HPDE6-E6E7 (cell line): ENCODE data around the gene CSGALNACT2.
"Not testable (repeated sequence)": the region's sequence is repeated elsewhere in the genome, so short reads cannot be mapped to it uniquely, and the experiment has no call there.

Experiments used
- DNase-seq: peaks from one replicate; pipeline ENCODE4 v3.0.0; 2011; ENCODE audit warnings: missing footprints; ENCODE audit errors: extremely low spot score

Gene CSGALNACT2, protein sequence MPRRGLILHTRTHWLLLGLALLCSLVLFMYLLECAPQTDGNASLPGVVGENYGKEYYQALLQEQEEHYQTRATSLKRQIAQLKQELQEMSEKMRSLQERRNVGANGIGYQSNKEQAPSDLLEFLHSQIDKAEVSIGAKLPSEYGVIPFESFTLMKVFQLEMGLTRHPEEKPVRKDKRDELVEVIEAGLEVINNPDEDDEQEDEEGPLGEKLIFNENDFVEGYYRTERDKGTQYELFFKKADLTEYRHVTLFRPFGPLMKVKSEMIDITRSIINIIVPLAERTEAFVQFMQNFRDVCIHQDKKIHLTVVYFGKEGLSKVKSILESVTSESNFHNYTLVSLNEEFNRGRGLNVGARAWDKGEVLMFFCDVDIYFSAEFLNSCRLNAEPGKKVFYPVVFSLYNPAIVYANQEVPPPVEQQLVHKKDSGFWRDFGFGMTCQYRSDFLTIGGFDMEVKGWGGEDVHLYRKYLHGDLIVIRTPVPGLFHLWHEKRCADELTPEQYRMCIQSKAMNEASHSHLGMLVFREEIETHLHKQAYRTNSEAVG

DNA sequence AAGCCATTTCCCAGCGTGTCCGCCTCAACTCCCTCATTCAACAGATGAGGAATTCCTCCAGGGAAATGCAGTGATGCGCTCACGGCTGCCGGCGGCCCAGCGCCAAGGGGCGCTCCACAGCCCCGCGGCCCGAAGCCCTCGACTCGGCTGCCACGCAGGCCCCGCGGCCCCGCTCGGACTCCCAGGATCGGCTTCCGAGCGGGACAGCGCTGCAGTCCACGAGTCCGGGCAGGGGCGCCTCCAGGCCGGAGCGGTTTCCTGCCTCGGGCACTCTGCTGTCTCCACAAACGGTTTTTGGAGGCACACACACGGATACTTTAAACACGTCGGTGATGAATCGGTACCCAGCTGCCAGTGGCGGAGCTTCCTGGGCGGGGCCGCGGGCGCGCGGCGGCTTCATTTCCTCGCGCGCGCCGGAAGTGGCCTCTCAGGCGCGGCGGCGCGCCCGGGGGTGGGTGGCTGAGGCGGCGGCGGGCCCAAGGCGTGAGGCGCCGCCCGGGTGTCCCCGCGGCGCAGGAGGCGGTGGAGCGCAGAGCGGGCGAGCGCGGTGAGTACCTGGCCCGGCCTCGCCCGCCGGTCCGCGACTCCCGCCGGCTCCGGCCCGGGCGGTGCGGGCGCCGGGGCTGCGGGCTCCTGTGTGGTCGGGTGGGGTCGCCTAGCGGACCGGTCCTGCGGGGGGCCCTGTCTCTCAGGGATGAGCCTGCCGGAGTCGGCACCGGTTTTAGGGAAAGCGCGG is at the start of gene CSGALNACT2:
Gene CSGALNACT2 (plus strand): TSS at position 425 of the 736 bp plus-strand sequence. CDS start 16,705 bp downstream, outside the sequence.
- DNase-seq, result peak; percentile 72

DNA sequence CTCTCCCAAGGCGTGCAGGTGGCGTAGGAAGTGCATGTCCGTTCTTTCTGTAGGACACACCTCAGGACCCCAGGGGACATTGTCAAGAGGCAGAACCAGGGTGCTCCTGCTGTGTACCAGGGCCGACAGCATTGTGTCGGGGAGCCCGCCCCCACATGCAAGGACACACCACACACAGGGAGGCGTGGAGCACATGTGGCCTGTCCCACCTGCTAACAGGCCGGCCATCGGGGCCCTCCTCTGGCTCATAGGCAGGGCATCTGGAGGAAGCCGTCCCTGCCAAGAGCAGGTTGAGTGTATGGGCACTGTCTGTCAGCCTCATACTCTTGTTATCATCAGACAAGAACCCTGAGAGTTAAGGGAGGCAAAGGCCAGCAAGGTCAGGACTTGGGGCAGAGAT is 48.7 kb upstream of the CSGALNACT2 start:
- DNase-seq, result no peak

DNA sequence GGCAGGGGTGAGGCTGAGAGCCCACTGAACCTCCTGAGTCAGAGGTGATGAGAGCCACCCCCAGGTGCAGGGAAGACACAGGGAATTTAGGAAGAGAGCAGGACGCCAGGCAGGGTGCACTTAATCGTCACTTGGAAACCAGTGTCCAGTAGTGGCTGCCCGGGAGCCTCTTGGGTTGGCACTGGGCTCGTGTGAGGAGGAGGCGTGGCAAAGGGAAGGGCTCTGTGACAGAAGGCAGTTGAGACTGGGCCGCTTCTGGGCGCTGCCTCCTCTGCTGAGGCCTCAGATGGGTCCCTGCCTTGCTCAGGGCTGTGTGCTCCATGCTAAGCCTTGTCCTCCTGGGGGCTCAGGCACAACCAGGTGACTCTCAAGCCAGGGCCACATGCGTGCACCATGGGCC is 48.1 kb upstream of the CSGALNACT2 start:
- DNase-seq, result no peak

DNA sequence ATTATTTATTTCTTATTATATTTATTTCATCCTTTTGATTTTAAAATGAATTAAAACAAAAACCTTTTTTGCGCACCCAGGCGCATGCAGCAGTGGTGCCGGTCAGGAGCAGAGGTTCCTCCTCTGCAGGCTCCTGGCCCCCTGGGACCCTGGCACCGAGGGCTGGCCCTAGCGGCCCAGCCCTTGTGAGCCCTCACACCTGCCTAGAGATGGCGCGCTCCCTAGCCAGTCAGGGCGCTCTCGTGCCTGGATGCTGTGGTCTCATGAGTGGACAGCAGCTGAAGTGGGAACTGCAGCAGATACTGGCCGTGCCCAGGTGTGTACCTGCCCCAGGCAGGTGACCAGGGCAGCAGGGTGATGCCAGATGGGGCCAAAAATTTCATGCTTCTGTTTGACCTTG is 47.6 kb upstream of the CSGALNACT2 start:
- no peak for DNase-seq

DNA sequence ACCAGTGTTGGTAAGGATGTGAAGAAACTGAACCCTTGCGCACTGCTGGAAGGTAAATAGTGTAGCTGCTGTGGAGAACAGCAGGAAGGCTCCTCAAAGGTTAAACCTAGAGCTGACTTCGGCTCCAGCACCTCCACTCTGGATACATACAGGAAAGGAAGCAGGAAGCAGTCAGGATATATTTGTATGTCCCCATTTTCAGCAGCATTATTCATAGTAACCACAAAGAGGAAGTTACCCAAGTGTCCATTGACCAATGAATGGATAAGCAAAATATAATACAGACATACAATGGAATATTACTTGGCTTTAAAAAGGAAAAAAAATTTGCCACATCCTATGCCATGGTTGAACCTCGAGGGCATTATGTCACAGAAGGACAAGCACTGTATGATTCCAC is 46.4 kb upstream of the CSGALNACT2 start:
- no peak for DNase-seq

DNA sequence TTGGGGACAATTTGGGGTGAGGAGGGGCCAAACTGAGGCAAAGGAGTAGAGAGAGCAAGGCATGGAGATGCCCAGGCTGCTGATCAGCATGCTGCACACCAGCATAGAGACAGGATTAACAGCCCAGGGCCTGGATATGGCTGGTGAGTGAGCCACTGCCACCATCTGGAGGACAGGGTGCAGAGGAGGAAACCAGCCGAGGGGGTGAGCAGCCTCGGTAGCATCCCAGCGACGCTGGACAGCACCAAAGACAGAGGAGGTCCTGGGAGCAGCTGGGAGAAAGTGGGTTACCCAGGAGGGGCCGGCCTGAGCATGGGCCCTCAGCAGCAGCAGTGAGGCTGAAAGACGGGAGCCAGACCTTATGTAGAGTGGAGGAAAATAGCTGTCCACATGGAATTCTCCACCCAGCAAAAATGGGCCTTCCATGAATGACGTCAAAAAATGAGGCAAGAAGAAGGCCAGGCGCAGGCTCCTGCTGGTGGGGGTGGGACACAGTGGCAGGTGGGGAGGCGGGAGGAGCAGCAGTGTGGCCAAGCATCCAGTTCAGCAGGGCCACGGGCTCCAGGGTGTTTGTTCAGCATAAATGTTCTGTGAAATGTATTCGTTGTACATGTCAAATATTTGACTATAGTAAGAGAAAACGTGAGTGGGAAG is 44.7 kb upstream of the CSGALNACT2 start:
- DNase-seq, result peak; percentile 28

DNA sequence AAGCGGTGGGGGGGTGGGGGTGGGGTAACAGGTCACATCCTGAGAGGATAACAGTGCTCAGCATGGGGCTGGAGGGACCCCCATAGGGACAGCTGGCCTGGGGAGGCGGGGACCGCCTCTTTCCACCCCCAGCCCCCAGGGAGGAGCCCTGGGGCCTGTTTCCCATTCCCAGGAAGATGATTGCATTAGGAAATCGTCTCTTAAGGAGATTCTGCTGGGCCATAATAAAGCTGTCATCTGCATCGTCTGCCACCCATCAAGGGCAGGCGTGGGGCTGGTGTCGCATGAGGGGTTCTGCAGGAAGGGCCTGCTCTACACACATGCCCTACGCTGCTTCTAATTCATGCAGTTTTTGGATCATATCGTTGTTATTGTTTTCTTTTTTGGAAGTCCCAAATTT is 44.2 kb upstream of the CSGALNACT2 start:
- no peak for DNase-seq

DNA sequence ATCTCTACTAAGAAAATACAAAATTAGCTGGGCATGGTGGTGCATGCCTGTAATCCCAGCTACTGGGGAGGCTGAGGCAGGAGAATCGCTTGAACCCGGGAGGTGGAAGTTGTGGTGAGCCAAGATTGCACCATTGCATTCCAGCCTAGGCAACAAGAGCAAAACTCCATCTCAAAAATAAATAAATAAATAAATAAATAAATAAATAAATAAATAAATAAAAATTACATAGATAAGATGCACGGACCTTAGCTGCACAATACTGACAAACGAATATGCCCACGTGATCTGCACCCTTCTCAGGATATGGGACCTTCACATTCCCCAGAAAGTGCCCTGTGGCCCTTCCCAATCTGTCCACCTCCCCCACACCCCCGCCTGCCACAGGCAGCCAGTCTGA is 38.9 kb upstream of the CSGALNACT2 start:
- DNase-seq, result not testable (repeated sequence)

DNA sequence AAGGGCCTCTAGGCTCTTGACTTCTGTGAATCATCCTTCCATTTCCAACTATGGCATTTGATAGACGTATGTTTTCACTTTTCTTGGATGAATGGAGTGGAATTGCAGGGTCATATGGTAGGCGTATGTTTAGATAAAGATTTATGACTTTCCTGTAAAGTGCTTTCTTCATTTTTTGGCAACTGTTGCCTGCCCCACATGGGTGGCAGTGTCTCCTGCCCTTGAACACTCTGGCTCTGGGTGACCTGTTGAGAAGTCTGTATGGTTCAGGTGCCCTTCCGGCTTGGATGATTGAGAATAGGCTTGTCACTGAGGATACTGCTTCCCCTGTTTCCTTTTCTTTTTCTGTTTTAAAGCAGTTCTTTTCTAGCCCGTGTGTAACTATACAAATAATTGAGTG is 38.3 kb upstream of the CSGALNACT2 start:
- DNase-seq, result no peak

DNA sequence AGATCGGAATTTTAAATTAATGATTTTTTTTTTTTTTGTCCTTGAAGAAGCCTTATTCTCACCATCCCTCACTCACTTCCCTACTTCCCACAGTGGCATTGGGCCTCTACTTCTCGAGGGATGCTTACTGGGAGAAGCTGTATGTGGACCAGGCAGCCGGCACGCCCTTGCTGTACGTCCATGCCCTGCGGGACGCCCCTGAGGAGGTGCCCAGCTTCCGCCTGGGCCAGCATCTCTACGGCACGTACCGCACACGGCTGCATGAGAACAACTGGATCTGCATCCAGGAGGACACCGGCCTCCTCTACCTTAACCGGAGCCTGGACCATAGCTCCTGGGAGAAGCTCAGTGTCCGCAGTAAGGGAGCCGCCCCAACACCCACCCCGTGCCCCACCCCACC is 37.9 kb upstream of the CSGALNACT2 start:
- no peak for DNase-seq

DNA sequence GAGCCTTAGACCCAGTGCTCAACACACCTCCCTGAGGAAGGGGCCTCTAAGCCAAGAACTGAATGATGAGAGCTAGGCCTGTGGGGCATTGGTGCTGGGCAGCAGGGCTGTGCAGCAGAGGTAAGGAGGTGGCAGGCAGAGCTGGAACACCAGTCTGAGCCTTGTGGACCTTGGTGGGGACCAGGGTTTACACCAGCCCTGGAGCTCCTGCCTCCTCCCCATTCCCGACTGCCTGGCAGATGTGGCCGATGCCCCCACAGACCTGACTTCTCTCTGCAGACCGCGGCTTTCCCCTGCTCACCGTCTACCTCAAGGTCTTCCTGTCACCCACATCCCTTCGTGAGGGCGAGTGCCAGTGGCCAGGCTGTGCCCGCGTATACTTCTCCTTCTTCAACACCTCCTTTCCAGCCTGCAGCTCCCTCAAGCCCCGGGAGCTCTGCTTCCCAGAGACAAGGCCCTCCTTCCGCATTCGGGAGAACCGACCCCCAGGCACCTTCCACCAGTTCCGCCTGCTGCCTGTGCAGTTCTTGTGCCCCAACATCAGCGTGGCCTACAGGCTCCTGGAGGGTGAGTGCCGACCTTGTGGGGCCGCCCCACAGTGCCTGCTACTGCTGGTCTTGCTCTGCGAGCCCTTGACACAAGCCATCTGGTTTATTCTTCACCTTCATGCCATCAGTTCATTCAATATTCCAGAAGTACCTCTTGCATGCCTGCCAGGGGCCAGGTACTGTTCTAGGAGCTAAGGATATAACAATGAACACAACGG is 36.0 kb upstream of the CSGALNACT2 start:
- DNase-seq, result no peak

DNA sequence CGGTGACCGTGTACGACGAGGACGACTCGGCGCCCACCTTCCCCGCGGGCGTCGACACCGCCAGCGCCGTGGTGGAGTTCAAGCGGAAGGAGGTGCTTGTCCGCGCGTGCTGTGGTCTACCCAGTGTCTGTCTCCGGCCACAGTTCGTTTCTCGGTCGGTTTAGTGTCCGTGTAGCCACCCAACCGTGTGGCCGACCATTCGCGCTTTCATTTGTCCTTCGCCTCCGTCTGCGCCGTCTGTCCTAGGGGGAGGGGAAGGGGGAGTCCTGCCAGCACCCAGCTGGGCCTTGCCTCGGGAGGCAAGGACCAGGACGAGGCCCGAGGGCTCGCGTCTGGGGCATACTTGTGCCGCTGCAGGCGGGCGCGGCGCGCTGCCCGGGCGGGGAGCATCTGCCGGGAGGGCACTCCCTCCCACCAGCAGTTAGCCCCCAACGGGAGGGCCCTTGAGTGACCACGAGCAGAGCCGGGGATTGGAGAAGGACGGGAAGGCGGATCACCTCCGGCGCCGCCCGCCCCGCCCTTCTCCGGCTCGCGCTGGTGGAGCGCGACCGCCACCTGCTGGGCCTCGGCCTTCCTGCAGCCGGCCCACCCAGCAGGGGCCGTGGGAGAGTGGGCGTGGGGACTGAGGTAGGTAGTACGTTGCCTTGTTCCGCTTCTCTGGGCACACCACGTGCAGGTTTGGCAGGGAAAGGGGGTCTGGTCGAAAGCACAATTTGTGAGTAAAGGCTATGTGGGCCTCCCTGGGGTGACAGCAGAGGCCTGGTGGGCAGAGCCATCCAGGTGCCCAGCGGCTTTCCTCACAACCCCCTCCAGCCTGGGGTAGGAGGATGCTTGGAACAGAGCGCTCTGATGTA is 32.9 kb upstream of the CSGALNACT2 start:
- DNase-seq, result peak; percentile 69

DNA sequence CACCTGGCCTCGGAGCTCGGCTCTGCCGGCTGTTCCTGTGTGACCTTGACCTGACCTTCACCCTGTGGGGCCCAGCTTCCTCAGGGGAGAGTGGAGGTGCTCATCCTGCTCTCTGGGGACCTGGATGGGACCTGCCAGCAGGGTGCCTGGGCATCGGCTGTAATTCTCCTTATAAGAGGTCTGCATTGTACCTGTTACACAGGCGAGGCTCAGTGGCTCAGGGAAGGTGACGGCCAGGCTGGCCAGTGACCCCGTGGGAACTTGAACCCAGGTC is 32.4 kb upstream of the CSGALNACT2 start:
- DNase-seq, result no peak

DNA sequence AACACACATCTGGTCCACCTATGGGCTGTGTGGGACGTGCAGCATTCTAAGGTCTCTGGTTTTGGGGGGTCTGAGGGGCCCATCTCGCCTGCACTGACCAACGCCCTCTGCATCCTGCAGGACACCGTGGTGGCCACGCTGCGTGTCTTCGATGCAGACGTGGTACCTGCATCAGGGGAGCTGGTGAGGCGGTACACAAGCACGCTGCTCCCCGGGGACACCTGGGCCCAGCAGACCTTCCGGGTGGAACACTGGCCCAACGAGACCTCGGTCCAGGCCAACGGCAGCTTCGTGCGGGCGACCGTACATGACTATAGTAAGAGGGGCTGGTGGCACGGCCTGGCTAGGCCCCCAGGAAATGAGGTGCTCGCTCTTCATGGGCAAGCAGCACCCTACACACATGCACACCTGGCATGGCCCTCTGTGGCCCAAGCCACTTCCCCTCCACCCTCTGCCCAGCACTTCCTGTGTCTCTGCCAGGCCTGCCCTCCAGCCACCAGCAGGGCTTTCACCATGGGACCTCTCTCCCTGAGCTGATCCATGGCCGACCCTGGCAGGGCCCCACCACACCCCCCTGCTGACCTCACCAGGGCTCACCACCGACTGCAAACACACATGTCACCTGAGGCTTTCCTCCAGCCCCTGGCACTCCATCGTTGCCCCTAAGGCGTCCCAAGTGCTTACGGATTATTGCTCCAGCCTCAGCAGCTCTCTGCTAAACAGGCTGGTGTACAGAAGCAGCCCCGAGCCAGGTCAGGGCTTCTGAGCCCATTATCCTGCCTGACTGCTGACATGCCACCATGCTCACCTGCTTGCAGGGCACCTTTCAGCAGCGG is 31.8 kb upstream of the CSGALNACT2 start:
- no peak for DNase-seq

DNA sequence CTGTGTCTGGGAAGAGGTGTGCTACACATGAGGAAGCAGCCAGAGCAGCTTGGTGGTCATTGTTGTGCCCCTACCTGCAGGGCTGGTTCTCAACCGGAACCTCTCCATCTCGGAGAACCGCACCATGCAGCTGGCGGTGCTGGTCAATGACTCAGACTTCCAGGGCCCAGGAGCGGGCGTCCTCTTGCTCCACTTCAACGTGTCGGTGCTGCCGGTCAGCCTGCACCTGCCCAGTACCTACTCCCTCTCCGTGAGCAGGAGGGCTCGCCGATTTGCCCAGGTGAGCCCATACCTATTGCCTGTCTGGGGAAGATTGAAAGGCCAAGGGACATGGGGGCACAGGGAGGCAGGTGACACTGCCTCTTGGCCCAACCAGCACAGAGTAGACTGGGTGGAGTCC is 29.3 kb upstream of the CSGALNACT2 start:
- no peak for DNase-seq

DNA sequence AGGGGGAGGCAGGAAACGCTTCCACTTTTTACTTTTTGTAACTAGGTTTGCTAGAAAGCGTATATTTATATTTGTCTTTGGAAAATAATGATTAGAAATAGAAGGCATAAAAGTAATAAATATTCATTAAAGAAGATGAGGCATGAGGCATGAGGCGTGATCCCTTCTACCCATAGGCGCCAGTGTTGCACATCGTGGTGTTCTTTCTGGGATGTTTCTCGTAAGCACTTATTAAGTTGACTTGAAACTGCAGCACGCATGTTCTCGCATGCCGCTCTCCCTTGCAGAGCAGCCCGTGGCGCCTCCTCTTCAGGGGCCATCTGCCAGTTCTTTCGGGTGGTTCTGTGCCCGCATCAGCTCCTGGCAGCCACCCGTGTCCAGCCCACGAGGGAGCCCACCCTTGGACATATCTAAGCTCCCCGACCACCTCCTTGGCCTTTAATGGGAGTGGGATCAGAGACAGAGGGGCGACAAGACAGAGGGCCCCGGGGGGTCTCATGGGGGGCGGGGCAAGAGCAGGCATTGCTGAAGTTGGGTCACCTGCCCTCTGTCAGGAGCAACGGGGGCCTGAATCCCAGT is 28.5 kb upstream of the CSGALNACT2 start:
- DNase-seq, result no peak

DNA sequence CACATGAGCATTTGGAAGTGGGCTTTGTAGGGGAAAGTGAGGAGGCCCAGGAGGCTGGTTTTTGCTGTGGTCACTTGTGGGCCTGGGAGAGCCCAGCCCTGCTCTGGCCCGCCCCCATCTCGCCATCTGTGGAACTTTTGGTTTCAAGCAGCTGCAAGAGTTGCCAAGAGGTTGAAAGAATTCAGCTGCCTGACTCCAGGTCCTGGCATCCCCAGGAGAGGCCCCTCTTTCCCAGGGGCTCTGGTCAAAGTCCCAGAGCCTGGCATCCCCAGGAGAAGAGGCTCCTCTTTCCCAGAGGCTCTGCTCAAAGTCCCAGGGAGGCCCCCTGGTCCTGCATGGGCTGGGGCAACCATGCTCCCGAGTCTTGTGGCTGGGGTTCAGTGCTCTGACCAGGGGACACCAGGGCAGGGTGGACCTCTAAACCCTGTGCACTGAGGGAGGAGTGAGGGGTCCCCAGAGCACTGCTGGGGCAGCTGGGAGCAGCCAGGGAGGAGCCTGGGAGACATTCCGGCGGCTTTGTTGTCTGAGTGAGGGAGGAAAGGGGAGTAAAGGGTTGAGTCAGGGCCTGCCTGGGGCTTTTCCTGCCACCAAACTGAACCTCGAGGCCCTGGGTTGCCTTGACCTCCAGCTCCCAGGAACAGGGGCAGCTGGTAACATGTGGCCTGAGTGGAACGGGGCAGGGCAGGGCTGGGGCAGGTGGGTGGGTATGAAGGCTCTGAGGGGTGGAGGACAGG is 27.7 kb upstream of the CSGALNACT2 start:
- no peak for DNase-seq

DNA sequence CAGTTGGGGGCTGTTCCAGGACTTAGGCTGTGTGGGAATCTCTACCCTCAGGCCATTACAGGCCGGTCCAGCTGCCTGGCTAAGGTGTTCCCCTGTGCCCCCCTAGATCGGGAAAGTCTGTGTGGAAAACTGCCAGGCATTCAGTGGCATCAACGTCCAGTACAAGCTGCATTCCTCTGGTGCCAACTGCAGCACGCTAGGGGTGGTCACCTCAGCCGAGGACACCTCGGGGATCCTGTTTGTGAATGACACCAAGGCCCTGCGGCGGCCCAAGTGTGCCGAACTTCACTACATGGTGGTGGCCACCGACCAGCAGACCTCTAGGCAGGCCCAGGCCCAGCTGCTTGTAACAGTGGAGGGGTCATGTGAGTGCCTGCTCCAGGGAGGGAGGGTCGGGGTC is 27.1 kb upstream of the CSGALNACT2 start:
- DNase-seq, result no peak
